DOHH2 (cell line): ENCODE data around the gene IL9R.
"Not testable (repeated sequence)": the region's sequence is repeated elsewhere in the genome, so short reads cannot be mapped to it uniquely, and the experiment has no call there.

Experiments
- H3F3A ChIP-seq: fragments of 200-600 bp; sonication (generic), shearing (Covaris generic); 2 replicates; pipeline ENCODE4 v1.6.0; 2016; ENCODE audit warnings: antibody characterized with exemption, mild to moderate bottlenecking; ENCODE audit not compliant: control insufficient read depth, insufficient read depth
- H3K27ac ChIP-seq: fragments of 200-600 bp; sonication (generic); 2 replicates; pipeline ENCODE4 v1.5.1; 2014; ENCODE audit warnings: low read depth, mild to moderate bottlenecking, low read length, moderate library complexity
- H3K27me3 ChIP-seq: fragments of 200-600 bp; sonication (generic); 2 replicates; pipeline ENCODE4 v1.6.1; 2014; ENCODE audit warnings: mild to moderate bottlenecking, low read length, mixed read lengths; ENCODE audit not compliant: control insufficient read depth
- H3K36me3 ChIP-seq: fragments of 200-600 bp; sonication (generic); 2 replicates; pipeline ENCODE4 v1.6.1; 2014; ENCODE audit warnings: mild to moderate bottlenecking, low read length, moderate library complexity, mixed read lengths; ENCODE audit not compliant: control insufficient read depth
- H3K4me1 ChIP-seq: fragments of 200-600 bp; sonication (generic); 2 replicates; pipeline ENCODE4 v1.6.1; 2014; ENCODE audit warnings: mild to moderate bottlenecking, low read length, mixed read lengths; ENCODE audit not compliant: control insufficient read depth
- H3K4me2 ChIP-seq: fragments of 200-600 bp; sonication (generic); 2 replicates; pipeline ENCODE4 v1.6.0; 2014; ENCODE audit warnings: mild to moderate bottlenecking, low read length, moderate library complexity
- H3K4me3 ChIP-seq: fragments of 200-600 bp; sonication (generic); 2 replicates; pipeline ENCODE4 v1.5.1; 2014; ENCODE audit warnings: mild to moderate bottlenecking, low read length, mixed read lengths
- H3K79me2 ChIP-seq: fragments of 200-600 bp; sonication (generic); 2 replicates; pipeline ENCODE4 v1.6.1; 2014; ENCODE audit warnings: mild to moderate bottlenecking, low read length, mixed read lengths; ENCODE audit not compliant: control insufficient read depth
- H3K9me2 ChIP-seq: fragments of 200-600 bp; sonication (generic); replicated peaks from 2 replicates; pipeline ENCODE4 v1.6.1; 2014; ENCODE audit warnings: mild to moderate bottlenecking, low read length, mixed read lengths; ENCODE audit not compliant: control insufficient read depth
- H3K9me3 ChIP-seq: fragments of 200-600 bp; sonication (generic); 2 replicates; pipeline ENCODE4 v1.6.1; 2014; ENCODE audit warnings: antibody characterized with exemption, low read length, mixed read lengths; ENCODE audit not compliant: control insufficient read depth, insufficient read depth
- H4K20me1 ChIP-seq: fragments of 200-600 bp; sonication (generic); 2 replicates; pipeline ENCODE4 v1.6.0; 2014; ENCODE audit warnings: low read depth, mild to moderate bottlenecking, antibody characterized with exemption, low read length, moderate library complexity; ENCODE audit not compliant: control insufficient read depth, insufficient read depth
- EZH2phosphoT487 ChIP-seq: fragments of 200-600 bp; sonication (generic); IDR thresholded peaks from 2 replicates; pipeline ENCODE4 v1.6.1; 2017; ENCODE audit warnings: borderline replicate concordance, mild to moderate bottlenecking, antibody characterized with exemption, low read length, moderate library complexity, mixed read lengths
- TF ChIP-seq, protein P1 (sequence below): fragments of 200-600 bp; sonication (generic); IDR thresholded peaks from one replicate; pipeline ENCODE4 v1.5.1; 2014; ENCODE audit warnings: antibody characterized with exemption, mild to moderate bottlenecking, low read depth, low read length; ENCODE audit not compliant: poor library complexity, severe bottlenecking

IL9R gene

DNA sequence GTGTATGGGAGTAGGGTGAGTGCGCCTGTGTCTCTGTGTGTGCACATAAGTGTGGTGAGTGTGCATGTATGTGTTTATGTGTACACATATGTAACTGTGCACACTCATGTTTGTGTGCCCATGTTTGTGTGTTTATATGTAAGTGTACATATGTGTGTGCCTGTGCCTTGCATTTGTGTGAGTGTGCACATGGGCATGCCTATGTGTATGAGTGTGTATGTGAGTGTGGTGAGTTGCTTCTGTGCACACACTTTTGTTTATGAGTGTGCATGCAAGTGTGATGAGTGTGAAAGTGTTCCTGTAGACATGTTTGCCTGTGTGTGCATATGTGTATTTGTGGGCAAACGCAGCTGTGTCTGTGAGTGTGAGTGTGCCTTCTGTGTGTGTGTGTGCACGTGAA is 7.2 kb downstream of the IL9R start:
- no peak overlapping the region for H3K27ac ChIP-seq

DNA sequence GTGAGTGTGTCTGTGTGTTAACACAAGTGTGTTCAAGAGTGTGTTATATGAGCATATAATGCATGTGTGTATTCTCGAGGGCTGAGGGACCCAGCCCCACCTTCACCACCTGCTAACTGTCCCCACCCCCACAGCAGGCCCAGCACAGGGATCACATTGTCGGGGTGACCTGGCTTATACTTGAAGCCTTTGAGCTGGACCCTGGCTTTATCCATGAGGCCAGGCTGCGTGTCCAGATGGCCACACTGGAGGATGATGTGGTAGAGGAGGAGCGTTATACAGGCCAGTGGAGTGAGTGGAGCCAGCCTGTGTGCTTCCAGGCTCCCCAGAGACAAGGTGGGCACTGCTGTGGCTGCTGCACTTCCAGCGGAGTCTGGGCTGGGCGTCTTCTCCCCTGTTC is 7.6 kb downstream of the IL9R start:
- Histone ChIP-seq H3K36me3 (no peaks in the 10 kb centered on the region), H4K20me1 (no peaks in the 10 kb centered on the region), H3K9me2 (no peaks in the 10 kb centered on the region), H3K27ac (no peak overlapping the region), H3F3A (no peaks in the 10 kb centered on the region), H3K27me3 (no peaks in the 10 kb centered on the region), H3K9me3 (no peaks in the 10 kb centered on the region), H3K79me2 (no peaks in the 10 kb centered on the region), H3K4me3 (no peak overlapping the region), H3K4me1 (no peaks in the 10 kb centered on the region), H3K4me2 (no peak overlapping the region)
- no peak for TF ChIP-seq EZH2phosphoT487
- TF ChIP-seq, protein P1, sequence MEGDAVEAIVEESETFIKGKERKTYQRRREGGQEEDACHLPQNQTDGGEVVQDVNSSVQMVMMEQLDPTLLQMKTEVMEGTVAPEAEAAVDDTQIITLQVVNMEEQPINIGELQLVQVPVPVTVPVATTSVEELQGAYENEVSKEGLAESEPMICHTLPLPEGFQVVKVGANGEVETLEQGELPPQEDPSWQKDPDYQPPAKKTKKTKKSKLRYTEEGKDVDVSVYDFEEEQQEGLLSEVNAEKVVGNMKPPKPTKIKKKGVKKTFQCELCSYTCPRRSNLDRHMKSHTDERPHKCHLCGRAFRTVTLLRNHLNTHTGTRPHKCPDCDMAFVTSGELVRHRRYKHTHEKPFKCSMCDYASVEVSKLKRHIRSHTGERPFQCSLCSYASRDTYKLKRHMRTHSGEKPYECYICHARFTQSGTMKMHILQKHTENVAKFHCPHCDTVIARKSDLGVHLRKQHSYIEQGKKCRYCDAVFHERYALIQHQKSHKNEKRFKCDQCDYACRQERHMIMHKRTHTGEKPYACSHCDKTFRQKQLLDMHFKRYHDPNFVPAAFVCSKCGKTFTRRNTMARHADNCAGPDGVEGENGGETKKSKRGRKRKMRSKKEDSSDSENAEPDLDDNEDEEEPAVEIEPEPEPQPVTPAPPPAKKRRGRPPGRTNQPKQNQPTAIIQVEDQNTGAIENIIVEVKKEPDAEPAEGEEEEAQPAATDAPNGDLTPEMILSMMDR: no peak

More for the DNA sequence above, 7.2 kb downstream of the IL9R start:
- Histone ChIP-seq H3K9me3 (no peaks in the 10 kb centered on the region), H3K27me3 (no peaks in the 10 kb centered on the region), H4K20me1 (no peaks in the 10 kb centered on the region), H3K4me1 (no peaks in the 10 kb centered on the region), H3F3A (no peaks in the 10 kb centered on the region), H3K9me2 (no peaks in the 10 kb centered on the region), H3K4me3 (no peak overlapping the region), H3K4me2 (no peak overlapping the region), H3K36me3 (no peaks in the 10 kb centered on the region), H3K79me2 (no peaks in the 10 kb centered on the region)
- TF ChIP-seq EZH2phosphoT487: no peak
- TF ChIP-seq, protein P1: no peak

DNA sequence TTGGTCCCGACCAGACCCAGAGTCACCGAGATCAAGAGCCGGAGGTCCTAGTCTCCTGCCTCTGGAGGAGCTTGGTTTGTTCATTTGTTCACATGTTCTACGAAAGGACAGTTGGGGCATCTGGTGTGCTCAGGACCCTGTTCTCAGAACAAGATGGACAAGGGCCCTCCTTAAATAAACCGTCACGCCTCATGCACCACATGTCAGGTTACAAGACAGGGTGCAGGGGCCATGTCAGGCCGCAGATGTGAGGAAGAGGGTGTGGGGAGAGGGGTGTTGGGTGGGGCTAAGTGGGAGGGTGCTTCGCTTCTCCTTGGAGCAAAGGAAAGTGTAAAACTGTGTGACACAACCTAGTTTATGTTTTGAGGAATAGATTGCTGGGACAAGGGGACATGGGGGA is 9.0 kb downstream of the IL9R start:
- not testable (repeated sequence) for H3K9me3 ChIP-seq, H3K9me2 ChIP-seq, H3K27me3 ChIP-seq, H3F3A ChIP-seq, H3K27ac ChIP-seq, H3K4me3 ChIP-seq, H3K4me2 ChIP-seq, H4K20me1 ChIP-seq, H3K4me1 ChIP-seq, H3K79me2 ChIP-seq, H3K36me3 ChIP-seq

DNA sequence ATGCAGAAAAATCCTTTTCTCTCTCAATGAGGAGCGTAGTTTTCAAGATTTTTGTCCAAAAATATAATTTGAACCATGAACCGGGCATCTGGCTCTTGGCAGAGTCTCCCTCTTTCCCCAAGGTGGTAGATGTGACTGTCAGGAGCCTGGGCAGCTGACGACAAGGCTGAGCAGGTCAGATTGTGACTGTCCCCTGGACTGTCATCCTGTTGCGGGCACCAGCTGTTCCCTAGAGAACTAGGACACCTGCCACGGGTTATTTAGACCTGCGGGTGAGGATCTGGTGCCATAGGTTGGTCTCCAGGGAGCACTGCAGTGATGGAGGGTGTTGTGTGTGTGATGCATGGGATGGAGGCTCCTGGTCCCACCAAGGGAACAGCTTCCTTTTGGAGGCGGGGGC is 10.9 kb downstream of the IL9R start:
- not testable (repeated sequence) for H4K20me1 ChIP-seq, H3K79me2 ChIP-seq, H3K36me3 ChIP-seq, H3K27me3 ChIP-seq, H3K27ac ChIP-seq, H3K9me3 ChIP-seq, H3K4me2 ChIP-seq, H3K4me3 ChIP-seq, H3F3A ChIP-seq, H3K4me1 ChIP-seq, H3K9me2 ChIP-seq
